Ishikawa (cell line): Measurements from ENCODE around the gene TTC16.

Experiments used
- CEBPB ChIP-seq: IDR thresholded peaks from 2 replicates; pipeline ENCODE4 v1.6.1; 2012
- CREB1 ChIP-seq: IDR thresholded peaks from 2 replicates; pipeline ENCODE4 v1.6.1; 2012; ENCODE audit warnings: low read depth
- EP300 ChIP-seq: IDR thresholded peaks from 2 replicates; pipeline ENCODE4 v1.6.1; 2012; ENCODE audit warnings: borderline replicate concordance
- NFIC ChIP-seq: IDR thresholded peaks from 2 replicates; pipeline ENCODE4 v1.6.1; 2012
- RAD21 ChIP-seq: IDR thresholded peaks from 2 replicates; pipeline ENCODE4 v1.6.1; 2012; ENCODE audit warnings: low read depth
- REST ChIP-seq: IDR thresholded peaks from 2 replicates; pipeline ENCODE4 v1.6.1; 2012; ENCODE audit warnings: low read depth, mild to moderate bottlenecking
- TAF1 ChIP-seq: IDR thresholded peaks from 2 replicates; pipeline ENCODE4 v1.6.1; 2012; ENCODE audit warnings: low read depth, mild to moderate bottlenecking
- TEAD4 ChIP-seq: IDR thresholded peaks from 2 replicates; pipeline ENCODE4 v1.6.1; 2012
- USF1 ChIP-seq: IDR thresholded peaks from 2 replicates; pipeline ENCODE4 v1.6.1; 2012
- YY1 ChIP-seq: IDR thresholded peaks from 2 replicates; pipeline ENCODE4 v1.6.1; 2012; ENCODE audit warnings: low read depth
- TF ChIP-seq, protein P1 (sequence below): IDR thresholded peaks from 2 replicates; pipeline ENCODE4 v1.6.1; 2012

DNA sequence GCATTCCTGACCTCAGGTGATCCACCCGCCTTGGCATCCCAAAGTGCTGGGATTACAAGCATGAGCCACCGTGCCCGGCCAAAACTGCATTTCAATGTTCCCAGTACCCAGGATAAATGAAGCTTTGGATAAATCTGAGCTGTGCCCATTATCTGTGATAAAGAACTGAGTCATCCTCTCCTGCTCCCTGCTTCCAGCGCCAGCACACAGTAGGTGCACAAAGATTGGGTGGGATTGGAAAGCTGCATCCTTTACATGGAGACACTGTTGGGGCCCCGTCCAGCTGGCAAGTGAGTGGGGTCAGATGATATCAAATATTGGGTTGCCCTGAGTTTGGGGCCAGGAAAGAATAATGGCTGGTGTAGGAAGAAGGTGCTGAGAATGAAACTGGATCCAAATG is 45.2 kb downstream of the TTC16 start:
- TF ChIP-seq USF1: no peak
- no peak for TF ChIP-seq YY1
- no peak for TF ChIP-seq EP300
- TF ChIP-seq CEBPB: no peak
- no peak for TF ChIP-seq REST
- TF ChIP-seq, protein P1, sequence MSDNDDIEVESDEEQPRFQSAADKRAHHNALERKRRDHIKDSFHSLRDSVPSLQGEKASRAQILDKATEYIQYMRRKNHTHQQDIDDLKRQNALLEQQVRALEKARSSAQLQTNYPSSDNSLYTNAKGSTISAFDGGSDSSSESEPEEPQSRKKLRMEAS: no peak
- no peak for TF ChIP-seq RAD21
- TF ChIP-seq TAF1: no peak
- TF ChIP-seq CREB1: no peak
- TF ChIP-seq NFIC: no peak
- TF ChIP-seq TEAD4: no peak
